GM06990 (cell line): ENCODE results near the gene VSX1.

Experiments used
- DNase-seq: peaks from one replicate; pipeline ENCODE4 v3.0.0-alpha.2; 2011; ENCODE audit not compliant: insufficient read length; ENCODE audit errors: extremely low read depth
- H3K27me3 ChIP-seq: replicated peaks from 2 replicates; pipeline ENCODE4 v1.6.0; 2011; ENCODE audit warnings: low read length; ENCODE audit not compliant: control insufficient read depth, insufficient read depth
- H3K36me3 ChIP-seq: 2 replicates; pipeline ENCODE4 v1.5.1; 2011; ENCODE audit warnings: low read length; ENCODE audit not compliant: control insufficient read depth, insufficient read depth
- H3K4me3 ChIP-seq: replicated peaks from 2 replicates; pipeline ENCODE4 v1.5.1; 2011; ENCODE audit warnings: low read depth, mild to moderate bottlenecking, control low read depth, low read length
- TF ChIP-seq, protein P1 (sequence below): IDR thresholded peaks from 2 replicates; pipeline ENCODE4 v1.5.1; 2011; ENCODE audit warnings: low read length, control low read depth, mild to moderate bottlenecking, inconsistent platforms; ENCODE audit not compliant: insufficient read depth, poor library complexity, severe bottlenecking

The VSX1 gene

GRCh38 chr20:25081730-25082497 lies at the start of gene VSX1:
TSS of gene VSX1 (minus strand) at chr20:25082141. CDS start at chr20:25082096, 45 bp downstream.
- TF ChIP-seq, protein P1, sequence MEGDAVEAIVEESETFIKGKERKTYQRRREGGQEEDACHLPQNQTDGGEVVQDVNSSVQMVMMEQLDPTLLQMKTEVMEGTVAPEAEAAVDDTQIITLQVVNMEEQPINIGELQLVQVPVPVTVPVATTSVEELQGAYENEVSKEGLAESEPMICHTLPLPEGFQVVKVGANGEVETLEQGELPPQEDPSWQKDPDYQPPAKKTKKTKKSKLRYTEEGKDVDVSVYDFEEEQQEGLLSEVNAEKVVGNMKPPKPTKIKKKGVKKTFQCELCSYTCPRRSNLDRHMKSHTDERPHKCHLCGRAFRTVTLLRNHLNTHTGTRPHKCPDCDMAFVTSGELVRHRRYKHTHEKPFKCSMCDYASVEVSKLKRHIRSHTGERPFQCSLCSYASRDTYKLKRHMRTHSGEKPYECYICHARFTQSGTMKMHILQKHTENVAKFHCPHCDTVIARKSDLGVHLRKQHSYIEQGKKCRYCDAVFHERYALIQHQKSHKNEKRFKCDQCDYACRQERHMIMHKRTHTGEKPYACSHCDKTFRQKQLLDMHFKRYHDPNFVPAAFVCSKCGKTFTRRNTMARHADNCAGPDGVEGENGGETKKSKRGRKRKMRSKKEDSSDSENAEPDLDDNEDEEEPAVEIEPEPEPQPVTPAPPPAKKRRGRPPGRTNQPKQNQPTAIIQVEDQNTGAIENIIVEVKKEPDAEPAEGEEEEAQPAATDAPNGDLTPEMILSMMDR = no peak
- no peaks in the 10 kb centered on the region for H3K36me3 ChIP-seq
- no peak for DNase-seq
- H3K27me3 ChIP-seq = peaks cover 1% of the 10 kb centered on the region; the same call in 1 of the 2 replicates
- H3K4me3 ChIP-seq = no peak within 1 kb of the TSS

GRCh38 chr20:25129908-25130307 lies 48.0 kb upstream of the VSX1 start:
- Histone ChIP-seq H3K27me3 (no peaks in the 10 kb centered on the region), H3K36me3 (no peaks in the 10 kb centered on the region), H3K4me3 (no peak overlapping the region)
- TF ChIP-seq, protein P1 = no peak
- DNase-seq = no peak

DNA sequence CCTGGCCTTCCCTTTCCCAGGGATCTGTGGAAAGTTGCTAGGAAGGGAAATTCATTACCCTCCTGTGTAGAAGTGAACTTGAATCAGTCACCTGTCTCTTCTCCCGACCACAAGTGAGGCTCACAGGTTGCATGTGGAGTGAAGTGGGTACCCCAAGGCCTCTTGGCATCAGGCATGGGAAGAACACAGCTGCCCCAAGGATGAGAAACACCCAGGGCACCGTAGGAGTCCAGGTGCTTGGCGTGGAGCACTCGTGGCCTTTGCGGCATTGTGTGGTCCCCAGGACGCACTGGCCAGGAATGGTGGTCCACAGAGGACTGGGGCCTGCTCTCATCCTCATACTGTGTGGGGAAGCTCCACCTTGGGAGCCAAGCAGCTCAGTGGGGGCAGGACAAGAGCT lies 47.5 kb upstream of the VSX1 start:
- no peak for DNase-seq
- H3K36me3 ChIP-seq = no peaks in the 10 kb centered on the region
- TF ChIP-seq, protein P1 = no peak
- H3K4me3 ChIP-seq = no peak overlapping the region
- H3K27me3 ChIP-seq = no peaks in the 10 kb centered on the region

GRCh38 chr20:25128649-25129048 lies 46.7 kb upstream of the VSX1 start:
- no peak for DNase-seq
- H3K36me3 ChIP-seq = no peaks in the 10 kb centered on the region
- TF ChIP-seq, protein P1 = no peak
- H3K27me3 ChIP-seq = no peaks in the 10 kb centered on the region
- H3K4me3 ChIP-seq = no peak overlapping the region

DNA sequence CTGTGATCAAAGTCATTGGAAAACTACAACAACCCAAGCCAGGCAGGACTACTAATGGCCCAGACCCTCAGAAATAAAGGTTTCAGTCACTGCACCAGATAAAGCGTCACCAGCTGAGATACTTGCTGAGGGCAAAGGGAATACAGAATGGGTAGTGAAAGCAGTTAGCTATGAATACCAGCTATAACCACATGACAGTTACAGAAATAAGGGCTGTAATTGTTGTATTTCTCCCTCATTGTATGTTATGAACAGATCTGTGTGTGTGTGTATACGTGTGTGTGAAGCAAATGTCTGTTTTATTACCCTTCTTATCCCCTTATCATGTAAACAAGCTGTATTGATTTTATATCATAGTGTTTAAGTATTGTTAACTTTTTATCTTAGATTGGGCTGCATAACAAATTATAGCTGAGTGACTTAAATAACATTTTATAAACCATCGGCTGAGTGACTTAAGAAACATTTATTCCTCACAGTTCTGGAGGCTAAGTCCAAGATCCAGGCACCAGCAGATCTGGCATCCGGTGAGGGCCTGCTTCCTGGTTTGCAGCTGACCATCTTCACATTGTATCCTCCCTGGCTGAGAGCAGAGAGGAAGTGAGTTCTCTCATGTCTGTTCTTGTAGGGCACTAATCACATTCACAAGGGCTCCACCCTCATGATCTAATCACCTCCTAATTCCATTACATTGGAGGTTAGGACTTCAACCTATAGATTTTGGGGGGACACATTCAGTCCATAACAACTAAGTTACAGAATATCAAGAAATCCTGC lies 46.0 kb upstream of the VSX1 start:
- H3K36me3 ChIP-seq = no peaks in the 10 kb centered on the region
- H3K27me3 ChIP-seq = no peaks in the 10 kb centered on the region
- DNase-seq = no peak
- no peak overlapping the region for H3K4me3 ChIP-seq
- TF ChIP-seq, protein P1 = no peak
